Vagina (tissue), 1 donor: ENCODE data around the gene ABHD12B. TPM values are rescaled to one million over a fixed set of nuclear protein-coding genes. Genes with fewer than 3 reads are reported as not detected.

Experiments used
- small RNA-seq: library from RNA; depleted of rRNA; stranded (forward); fragments of <200 nt; gene quantifications from one replicate; pipeline ENCODE3, GENCODE V24; 2016
- total RNA-seq: library from RNA; depleted of rRNA; stranded (reverse); fragments of >200 nt; gene quantifications from one replicate; pipeline ENCODE4 v1.2.3, GENCODE V29; 2016

ABHD12B gene
- total RNA-seq, 1 donor from 2014 or later = not detected

Small RNAs within 50 kb of the gene (small RNA-seq; reads per million reads assigned to genes)
- not detected for gene RF00593

Other genes with a start within 250 kb of the ABHD12B start
- gene SAV1, start 203.7 kb upstream of the ABHD12B start, total RNA-seq = 30.0 TPM
- 29.5 TPM for gene NIN, start 40.9 kb upstream of the ABHD12B start, total RNA-seq
- gene PYGL, start 72.4 kb downstream of the ABHD12B start, total RNA-seq = 84.0 TPM
- 2.2 TPM for gene TRIM9, start 223.1 kb downstream of the ABHD12B start, total RNA-seq